GM12875 (cell line): Measurements from ENCODE around the gene RAB8A.
"Not testable (repeated sequence)": the region's sequence is repeated elsewhere in the genome, so short reads cannot be mapped to it uniquely, and the experiment has no call there.

ENCODE experiments used
- H3K4me3 ChIP-seq: one replicate; pipeline ENCODE4 v1.5.1; 2011; ENCODE audit warnings: low read depth, low read length, control low read depth
- CTCF ChIP-seq: IDR thresholded peaks from 2 replicates; pipeline ENCODE4 v1.5.1; 2011; ENCODE audit warnings: low read depth, mild to moderate bottlenecking, control low read depth, inconsistent platforms, low read length, moderate library complexity, borderline replicate concordance; ENCODE audit not compliant: insufficient read depth

The RAB8A gene

DNA sequence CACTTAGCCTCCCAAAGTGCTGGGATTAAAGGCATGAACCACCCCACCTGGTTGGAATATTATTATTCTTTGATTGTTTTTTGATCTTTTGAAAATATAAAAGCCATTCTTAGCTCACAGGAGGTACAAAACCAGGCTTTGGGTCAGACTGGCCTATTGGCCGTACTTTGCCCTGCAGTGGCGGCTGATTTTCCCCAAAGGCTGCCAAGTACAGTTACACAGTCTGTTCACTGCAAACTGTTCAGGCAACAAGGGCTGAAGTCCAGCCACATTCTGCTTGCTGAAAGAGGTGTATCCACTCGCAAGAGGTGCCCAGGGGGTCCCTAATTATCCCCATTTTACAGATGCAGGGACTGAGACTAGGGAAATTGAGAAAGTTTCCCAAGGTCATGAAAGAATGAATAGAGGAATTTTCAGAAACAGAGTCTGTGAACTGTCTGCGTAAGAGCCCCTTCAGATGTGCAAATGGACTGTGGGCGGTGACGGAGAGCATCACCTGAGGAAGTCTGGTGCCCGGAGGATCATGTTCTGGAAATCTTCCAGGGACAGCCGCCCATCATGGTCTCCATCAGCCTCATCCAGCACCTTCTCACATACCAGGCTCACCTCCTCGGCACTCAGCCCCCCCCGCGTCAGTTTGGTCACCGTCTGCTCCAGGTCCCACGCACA lies 52.7 kb downstream of the RAB8A start:
- TF ChIP-seq CTCF = no peak
- H3K4me3 ChIP-seq = no peak overlapping the region

DNA sequence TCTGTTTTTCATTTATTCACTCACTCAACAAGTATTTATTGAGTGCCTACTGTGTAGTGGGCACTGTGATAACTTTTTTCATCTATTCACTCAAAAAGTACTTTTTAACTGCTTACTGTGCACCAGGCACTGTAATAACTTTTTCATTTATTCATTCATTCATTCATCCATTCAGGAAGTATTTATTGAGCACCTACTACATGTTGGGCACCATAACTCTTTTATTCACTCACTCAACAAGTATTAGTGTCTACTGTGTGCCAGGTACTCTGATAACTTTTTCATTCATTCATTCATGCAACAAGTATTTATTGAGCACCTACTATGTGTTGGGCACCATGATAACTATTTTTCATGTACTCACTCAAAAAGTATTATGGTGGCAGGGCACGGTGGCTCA lies 54.7 kb downstream of the RAB8A start:
- TF ChIP-seq CTCF = no peak
- no peak overlapping the region for H3K4me3 ChIP-seq

DNA sequence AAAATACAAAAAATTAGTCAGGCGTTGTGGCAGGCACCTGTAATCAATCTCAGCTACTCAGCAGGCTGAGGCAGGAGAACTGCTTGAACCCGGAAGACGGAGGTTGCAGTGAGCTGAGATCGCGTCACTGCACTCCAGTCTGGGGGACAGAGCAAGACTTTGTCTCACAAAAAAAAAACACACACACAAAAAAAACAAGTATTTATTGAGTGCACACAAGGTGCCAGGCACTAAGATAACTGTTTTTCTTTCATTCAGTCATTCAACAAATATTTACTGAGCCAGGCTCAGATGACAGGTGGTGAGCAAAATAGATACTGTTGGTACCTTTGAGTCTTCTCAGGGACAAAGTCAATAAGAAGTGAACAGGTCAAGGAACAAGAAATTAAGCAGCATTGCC lies 55.4 kb downstream of the RAB8A start:
- no peak overlapping the region for H3K4me3 ChIP-seq
- no peak for TF ChIP-seq CTCF

- TF ChIP-seq CTCF = no peak
- no peak overlapping the region for H3K4me3 ChIP-seq
These were observed 56.9 kb downstream of the RAB8A start for GRCh38 chr19:16168465-16169081.

- no peak overlapping the region for H3K4me3 ChIP-seq
- TF ChIP-seq CTCF = no peak
These were observed 58.4 kb downstream of the RAB8A start for GRCh38 chr19:16170134-16170533.

DNA sequence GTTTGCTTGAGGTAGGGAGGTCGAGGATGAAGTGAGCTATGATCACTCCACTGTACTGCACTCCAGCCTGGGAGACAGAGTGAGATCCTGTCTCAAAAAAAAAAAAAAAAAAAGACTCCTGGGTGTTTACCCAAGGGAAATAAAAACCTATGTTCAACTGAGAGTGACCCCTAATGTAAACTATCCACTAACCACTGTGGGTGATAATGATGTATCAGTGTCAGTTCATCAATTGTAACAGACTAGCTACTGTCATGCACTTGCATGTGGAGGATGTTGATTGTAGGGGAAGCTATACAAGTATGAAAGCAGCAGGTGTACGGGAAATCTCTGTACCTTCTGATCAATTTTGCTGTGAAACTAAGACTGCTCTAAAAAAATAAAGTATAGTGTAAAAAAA lies 64.3 kb downstream of the RAB8A start:
- no peak for TF ChIP-seq CTCF
- no peak overlapping the region for H3K4me3 ChIP-seq

DNA sequence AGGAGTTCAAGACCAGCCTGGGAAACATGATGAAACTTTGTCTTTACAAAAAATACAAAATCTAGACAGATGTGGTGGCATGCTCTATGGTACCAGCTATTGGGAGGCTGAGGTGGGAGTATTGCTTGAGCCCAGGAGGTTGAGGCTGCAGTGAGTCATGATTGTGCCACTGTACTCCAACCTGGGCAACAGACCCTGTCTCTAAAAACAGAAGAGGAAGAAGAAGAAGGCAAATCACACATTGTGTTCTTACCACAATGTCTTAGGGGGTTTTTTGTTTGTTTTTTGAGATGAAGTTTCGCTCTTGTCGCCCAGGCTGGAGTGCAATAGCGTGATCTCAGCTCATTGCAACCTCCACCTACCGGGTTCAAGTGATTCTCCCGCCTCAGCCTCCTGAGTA lies 67.2 kb downstream of the RAB8A start:
- H3K4me3 ChIP-seq = not testable (repeated sequence)
